ENCODE measurements around the gene UNC13D.

- no peak for TF ChIP-seq CTCF (IDR thresholded peaks at IDR 0.05)
- TF ChIP-seq EP300 (IDR thresholded peaks at IDR 0.05) = no peak
- TF ChIP-seq POLR2A (IDR thresholded peaks at IDR 0.05) = no peak
- TF ChIP-seq POLR2AphosphoS5 (IDR thresholded peaks at IDR 0.05) = no peak
Measured at GRCh38 chr17:75814021-75814395, 30.2 kb downstream of the UNC13D start.

All from sigmoid colon (tissue), 4 donors.